Measurements from ENCODE around the gene HUWE1. TPM values are rescaled to one million over a fixed set of nuclear protein-coding genes. Genes with fewer than 3 reads are reported as not detected.

HUWE1 gene
- total and polyA plus RNA-seq, 2 donors (not counting 1 experiment from before 2014, with no cell fraction given) = 45.2 to 210 TPM

GRCh38 chrX:53494436-53494835 is 192.1 kb downstream of the HUWE1 start:
- H3K27me3 ChIP-seq (replicated peaks in 1 of 4; ENCODE audit: control extremely low read depth in 1 of 4, control insufficient read depth in 3 of 4, insufficient read depth in 4 of 4, low read length in 3 of 4) = peaks cover 0 to 3% (median 0%) of the 10 kb centered on the region in 4 experiments
- ChIA-PET CTCF (no interaction called here), POLR2A (interaction anchor here (0.7 kb wide), 1 partner anchor 9 kb away, joined by 4 read pairs; no protein-coding TSS in a partner anchor)
- H3K79me2 ChIP-seq (ENCODE audit: control insufficient read depth, insufficient read depth, low read length) = no peaks in the 10 kb centered on the region
- H3K4me1 ChIP-seq (ENCODE audit: control insufficient read depth in 2 of 2, insufficient read depth in 2 of 2, low read length in 2 of 2) = no peaks in the 10 kb centered on the region
- no peak overlapping the region for H3K4me2 ChIP-seq (replicated peaks; ENCODE audit: low read depth, low read length, poor library complexity, severe bottlenecking)
- no peak for TF ChIP-seq CTCF (IDR thresholded peaks at IDR 0.05)
- TF ChIP-seq EZH2 (IDR thresholded peaks at IDR 0.05; ENCODE audit: borderline replicate concordance, insufficient read depth, low read depth, low read length, poor library complexity, severe bottlenecking) = no peak
- no peaks in the 10 kb centered on the region for H3K9me3 Mint-ChIP-seq (ENCODE audit: insufficient read depth)
- H3K36me3 ChIP-seq (replicated peaks in 1 of 2; ENCODE audit: control extremely low read depth in 1 of 2, control insufficient read depth in 1 of 2, extremely low read depth in 1 of 2, insufficient read depth in 2 of 2, low read length in 1 of 2) = no peaks in the 10 kb centered on the region
- ATAC-seq (ENCODE audit: low read depth) (no peak), DNase-seq (no peak)
- no peak overlapping the region for H3K9ac ChIP-seq (ENCODE audit: low read length)
- H2AFZ ChIP-seq (ENCODE audit: insufficient read depth, low read depth, low read length, poor library complexity, severe bottlenecking) = no peak overlapping the region
- H3K4me3 ChIP-seq (ENCODE audit: control extremely low read depth in 1 of 5, extremely low read depth in 1 of 5, insufficient read depth in 1 of 5, low read depth in 2 of 5, low read length in 4 of 5) = no peak overlapping the region
- H3K4me3 Mint-ChIP-seq = no peak overlapping the region
- no peak overlapping the region for H3K27ac Mint-ChIP-seq
- H3K27ac ChIP-seq (ENCODE audit: low read length in 2 of 2) = no peak overlapping the region
- peaks cover 7% of the 10 kb centered on the region for H3K27me3 Mint-ChIP-seq
- intact Hi-C loops (cut with micrococcal nuclease) = no loop called here
- H3K9me3 ChIP-seq (ENCODE audit: control extremely low read depth in 1 of 3, control insufficient read depth in 2 of 3, insufficient read depth in 1 of 3, low read length in 2 of 3) = no peaks in the 10 kb centered on the region
- no peaks in the 10 kb centered on the region for H3K4me1 Mint-ChIP-seq
- H4K20me1 ChIP-seq (ENCODE audit: control insufficient read depth, insufficient read depth, low read length, poor library complexity, severe bottlenecking) = no peaks in the 10 kb centered on the region

DNA sequence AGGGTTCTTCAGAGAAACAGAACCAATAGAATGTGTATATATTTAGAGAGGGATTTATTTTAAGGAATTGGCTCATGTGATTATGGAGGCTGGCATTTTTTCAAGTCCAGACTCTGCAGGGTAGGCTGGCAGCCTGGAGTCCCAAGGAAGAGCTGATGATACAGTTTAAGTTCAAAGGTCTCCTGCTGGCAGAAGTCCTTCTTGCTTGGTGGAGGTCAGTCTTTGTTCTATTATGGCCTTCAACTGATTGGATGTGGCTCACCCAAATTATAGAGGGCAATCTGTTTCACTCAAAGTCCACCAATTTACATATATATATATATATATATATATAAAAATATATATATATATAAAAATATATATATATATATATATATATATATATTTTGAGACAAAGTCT is 200.2 kb downstream of the HUWE1 start:
- no peak for ATAC-seq (ENCODE audit: low read depth)
- no peak overlapping the region for H3K4me3 ChIP-seq (ENCODE audit: control extremely low read depth in 1 of 5, extremely low read depth in 1 of 5, insufficient read depth in 1 of 5, low read depth in 2 of 5, low read length in 4 of 5)
- H3K27me3 ChIP-seq (replicated peaks in 1 of 4; ENCODE audit: control extremely low read depth in 1 of 4, control insufficient read depth in 3 of 4, insufficient read depth in 4 of 4, low read length in 3 of 4) = peaks cover 0 to 3% (median 0%) of the 10 kb centered on the region in 4 experiments
- DNase-seq = no peak
- TF ChIP-seq EZH2 (IDR thresholded peaks at IDR 0.05; ENCODE audit: borderline replicate concordance, insufficient read depth, low read depth, low read length, poor library complexity, severe bottlenecking) = no peak
- no peak for TF ChIP-seq CTCF (IDR thresholded peaks at IDR 0.05)
- intact Hi-C loops (cut with micrococcal nuclease) = no loop called here
- no peaks in the 10 kb centered on the region for H3K79me2 ChIP-seq (ENCODE audit: control insufficient read depth, insufficient read depth, low read length)
- H4K20me1 ChIP-seq (ENCODE audit: control insufficient read depth, insufficient read depth, low read length, poor library complexity, severe bottlenecking) = no peaks in the 10 kb centered on the region
- ChIA-PET CTCF (interaction anchor here (1.2 kb wide), 1 partner anchor 15 kb away, joined by 4 read pairs; no protein-coding TSS in a partner anchor), POLR2A (no interaction called here)
- H3K36me3 ChIP-seq (replicated peaks in 1 of 2; ENCODE audit: control extremely low read depth in 1 of 2, control insufficient read depth in 1 of 2, extremely low read depth in 1 of 2, insufficient read depth in 2 of 2, low read length in 1 of 2) = no peaks in the 10 kb centered on the region
- Mint-ChIP-seq H3K27me3 (peaks cover 7% of the 10 kb centered on the region), H3K4me1 (peaks cover under 1% of the 10 kb centered on the region), H3K27ac (no peak overlapping the region), H3K4me3 (no peak overlapping the region), H3K9me3 (ENCODE audit: insufficient read depth) (no peaks in the 10 kb centered on the region)
- H2AFZ ChIP-seq (ENCODE audit: insufficient read depth, low read depth, low read length, poor library complexity, severe bottlenecking) = no peak overlapping the region
- no peak overlapping the region for H3K9ac ChIP-seq (ENCODE audit: low read length)
- no peaks in the 10 kb centered on the region for H3K4me1 ChIP-seq (ENCODE audit: control insufficient read depth in 2 of 2, insufficient read depth in 2 of 2, low read length in 2 of 2)
- no peak overlapping the region for H3K27ac ChIP-seq (ENCODE audit: low read length in 2 of 2)
- H3K4me2 ChIP-seq (replicated peaks; ENCODE audit: low read depth, low read length, poor library complexity, severe bottlenecking) = no peak overlapping the region
- H3K9me3 ChIP-seq (ENCODE audit: control extremely low read depth in 1 of 3, control insufficient read depth in 2 of 3, insufficient read depth in 1 of 3, low read length in 2 of 3) = no peaks in the 10 kb centered on the region
